ENCODE results near the gene EPHA1.

- TF ChIP-seq MAX (IDR thresholded peaks at IDR 0.05) (peak; percentile 39; the same call in 1 of the 2 replicates), YY1 (IDR thresholded peaks at IDR 0.05; ENCODE audit: low read depth) (peak; percentile 9; the same call in 1 of the 2 replicates), CEBPB (IDR thresholded peaks at IDR 0.05) (no peak), TAF1 (IDR thresholded peaks at IDR 0.05; ENCODE audit: low read depth) (no peak; the same call in none of the 2 replicates), RAD21 (IDR thresholded peaks at IDR 0.05; ENCODE audit: low read depth) (no peak)
Observed at GRCh38 chr7:143380646-143381426, 27.8 kb downstream of the EPHA1 start, which contains the start of gene ZYX.

Measured in Ishikawa (cell line).